ENCODE measurements around the gene KAZN.

KAZN gene

DNA sequence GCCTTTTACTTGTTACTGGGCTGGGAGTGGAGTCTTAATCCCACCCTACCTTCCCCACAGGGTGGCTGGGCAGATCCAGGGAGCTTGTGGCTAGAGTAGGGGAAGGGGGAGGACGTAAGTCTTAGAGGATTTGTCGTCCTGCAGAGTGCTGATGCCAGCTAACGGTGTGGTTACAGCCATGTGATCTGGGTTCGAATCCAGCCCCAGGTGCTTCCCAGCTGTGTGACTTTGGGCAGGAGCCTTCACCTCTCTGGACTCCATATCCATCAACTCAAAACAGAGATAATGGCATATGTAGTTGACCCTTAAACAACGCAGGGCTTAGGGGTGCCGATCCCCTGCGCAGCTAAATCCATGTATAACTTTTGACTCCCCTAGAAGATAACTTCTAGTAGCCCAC, 446.6 kb downstream of the KAZN start:
- no peaks in the 10 kb centered on the region for H4K20me1 ChIP-seq (ENCODE audit: insufficient read depth, low read length, poor library complexity, severe bottlenecking)
- H3K4me2 ChIP-seq (ENCODE audit: low read depth, low read length, poor library complexity, severe bottlenecking) = no peak overlapping the region
- no peak for TF ChIP-seq EZH2phosphoT487 (IDR thresholded peaks at IDR 0.05; ENCODE audit: borderline replicate concordance)
- TF ChIP-seq, protein P1, sequence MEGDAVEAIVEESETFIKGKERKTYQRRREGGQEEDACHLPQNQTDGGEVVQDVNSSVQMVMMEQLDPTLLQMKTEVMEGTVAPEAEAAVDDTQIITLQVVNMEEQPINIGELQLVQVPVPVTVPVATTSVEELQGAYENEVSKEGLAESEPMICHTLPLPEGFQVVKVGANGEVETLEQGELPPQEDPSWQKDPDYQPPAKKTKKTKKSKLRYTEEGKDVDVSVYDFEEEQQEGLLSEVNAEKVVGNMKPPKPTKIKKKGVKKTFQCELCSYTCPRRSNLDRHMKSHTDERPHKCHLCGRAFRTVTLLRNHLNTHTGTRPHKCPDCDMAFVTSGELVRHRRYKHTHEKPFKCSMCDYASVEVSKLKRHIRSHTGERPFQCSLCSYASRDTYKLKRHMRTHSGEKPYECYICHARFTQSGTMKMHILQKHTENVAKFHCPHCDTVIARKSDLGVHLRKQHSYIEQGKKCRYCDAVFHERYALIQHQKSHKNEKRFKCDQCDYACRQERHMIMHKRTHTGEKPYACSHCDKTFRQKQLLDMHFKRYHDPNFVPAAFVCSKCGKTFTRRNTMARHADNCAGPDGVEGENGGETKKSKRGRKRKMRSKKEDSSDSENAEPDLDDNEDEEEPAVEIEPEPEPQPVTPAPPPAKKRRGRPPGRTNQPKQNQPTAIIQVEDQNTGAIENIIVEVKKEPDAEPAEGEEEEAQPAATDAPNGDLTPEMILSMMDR (conservative IDR thresholded peaks at IDR 0.05; ENCODE audit: low read length) = no peak
- no peaks in the 10 kb centered on the region for H3F3A ChIP-seq (ENCODE audit: low read depth)
- no peaks in the 10 kb centered on the region for H3K9me2 ChIP-seq (replicated peaks; ENCODE audit: low read depth, low read length)
- no peaks in the 10 kb centered on the region for H3K79me2 ChIP-seq (ENCODE audit: insufficient read depth, low read length)
- no peaks in the 10 kb centered on the region for H3K27me3 ChIP-seq (ENCODE audit: insufficient read depth, low read length, poor library complexity, severe bottlenecking)
- no peak overlapping the region for H3K9ac ChIP-seq (ENCODE audit: low read depth, low read length, poor library complexity, severe bottlenecking)
- no peak overlapping the region for H3K4me3 ChIP-seq (ENCODE audit: low read length, poor library complexity, severe bottlenecking)
- no peaks in the 10 kb centered on the region for H3K9me3 ChIP-seq (ENCODE audit: insufficient read depth, low read depth, low read length)
- no peak overlapping the region for H2AFZ ChIP-seq (ENCODE audit: low read length)
- no peaks in the 10 kb centered on the region for H3K4me1 ChIP-seq (ENCODE audit: insufficient read depth, low read length, poor library complexity, severe bottlenecking)
- no peaks in the 10 kb centered on the region for H3K36me3 ChIP-seq (ENCODE audit: insufficient read depth, low read length)

DNA sequence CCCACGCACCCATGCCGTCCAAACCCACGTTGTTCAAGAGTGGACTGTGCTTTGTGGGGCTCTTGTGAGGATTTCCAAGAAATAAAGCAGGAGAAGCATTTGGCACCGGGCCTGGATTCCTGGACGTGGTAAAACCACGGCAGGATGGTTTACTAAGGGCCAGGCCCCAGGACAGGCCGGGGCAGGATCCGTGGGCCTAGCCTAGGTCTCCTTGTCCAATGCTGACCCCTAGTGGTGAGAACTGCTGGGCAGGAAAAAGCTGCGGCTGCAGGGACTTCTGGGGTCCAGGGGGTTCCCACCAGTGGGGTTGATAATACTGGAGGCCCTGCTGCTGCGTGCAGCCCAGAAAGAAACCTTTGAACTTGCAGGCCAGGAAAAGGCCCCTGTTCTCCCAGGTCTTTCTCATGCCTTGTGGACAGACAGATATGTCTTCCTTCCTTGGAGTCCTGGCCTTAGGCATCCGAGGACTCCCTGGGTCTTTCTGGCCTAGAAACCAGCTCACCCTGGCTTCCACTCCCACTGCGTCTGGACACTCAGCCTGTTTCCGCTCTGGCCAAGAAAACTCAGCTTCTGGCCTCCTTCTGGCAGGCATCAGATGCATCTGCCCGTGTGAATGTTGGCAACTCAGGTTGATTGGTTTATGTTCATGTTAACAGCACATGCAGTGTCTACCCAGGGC, 448.1 kb downstream of the KAZN start:
- Histone ChIP-seq H3K9ac (ENCODE audit: low read depth, low read length, poor library complexity, severe bottlenecking) (peak overlapping the region; percentile 53), H3K9me2 (replicated peaks; ENCODE audit: low read depth, low read length) (no peaks in the 10 kb centered on the region), H3K4me2 (ENCODE audit: low read depth, low read length, poor library complexity, severe bottlenecking) (no peak overlapping the region), H2AFZ (ENCODE audit: low read length) (no peak overlapping the region; the same call in 1 of the 2 replicates), H3F3A (ENCODE audit: low read depth) (no peaks in the 10 kb centered on the region), H3K4me1 (ENCODE audit: insufficient read depth, low read length, poor library complexity, severe bottlenecking) (no peaks in the 10 kb centered on the region), H3K9me3 (ENCODE audit: insufficient read depth, low read depth, low read length) (no peaks in the 10 kb centered on the region), H3K36me3 (ENCODE audit: insufficient read depth, low read length) (no peaks in the 10 kb centered on the region), H3K79me2 (ENCODE audit: insufficient read depth, low read length) (no peaks in the 10 kb centered on the region), H3K27me3 (ENCODE audit: insufficient read depth, low read length, poor library complexity, severe bottlenecking) (no peaks in the 10 kb centered on the region), H4K20me1 (ENCODE audit: insufficient read depth, low read length, poor library complexity, severe bottlenecking) (no peaks in the 10 kb centered on the region), H3K4me3 (ENCODE audit: low read length, poor library complexity, severe bottlenecking) (no peak overlapping the region)
- TF ChIP-seq, protein P1 (conservative IDR thresholded peaks at IDR 0.05; ENCODE audit: low read length) = peak; percentile 92
- no peak for TF ChIP-seq EZH2phosphoT487 (IDR thresholded peaks at IDR 0.05; ENCODE audit: borderline replicate concordance)

DNA sequence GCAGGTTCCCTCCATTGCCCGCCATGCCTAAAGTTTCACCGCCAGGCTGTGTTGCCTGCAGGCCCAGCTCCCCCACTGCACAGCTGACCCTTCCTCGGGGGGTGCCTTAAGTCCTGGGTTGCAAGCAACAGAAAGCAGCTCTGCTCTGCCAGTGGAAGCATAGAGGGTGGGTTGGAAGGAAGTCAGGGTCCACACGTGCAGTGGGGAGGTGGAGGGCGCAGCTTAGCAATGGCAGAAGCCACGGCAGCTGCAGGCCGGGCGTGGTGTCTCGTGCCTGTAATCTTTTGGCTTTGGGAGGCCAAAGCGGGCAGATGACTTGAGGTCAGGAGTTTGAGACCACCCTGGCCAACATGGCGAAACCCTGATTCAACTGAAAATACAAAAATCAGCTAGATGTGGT, 448.8 kb downstream of the KAZN start:
- Histone ChIP-seq H3K9me3 (ENCODE audit: insufficient read depth, low read depth, low read length) (no peaks in the 10 kb centered on the region), H3K4me3 (ENCODE audit: low read length, poor library complexity, severe bottlenecking) (no peak overlapping the region), H3K36me3 (ENCODE audit: insufficient read depth, low read length) (no peaks in the 10 kb centered on the region), H3K9ac (ENCODE audit: low read depth, low read length, poor library complexity, severe bottlenecking) (no peak overlapping the region), H3K4me1 (ENCODE audit: insufficient read depth, low read length, poor library complexity, severe bottlenecking) (no peaks in the 10 kb centered on the region), H3K4me2 (ENCODE audit: low read depth, low read length, poor library complexity, severe bottlenecking) (no peak overlapping the region), H4K20me1 (ENCODE audit: insufficient read depth, low read length, poor library complexity, severe bottlenecking) (no peaks in the 10 kb centered on the region), H3K9me2 (replicated peaks; ENCODE audit: low read depth, low read length) (no peaks in the 10 kb centered on the region), H3F3A (ENCODE audit: low read depth) (no peaks in the 10 kb centered on the region), H2AFZ (ENCODE audit: low read length) (no peak overlapping the region), H3K79me2 (ENCODE audit: insufficient read depth, low read length) (no peaks in the 10 kb centered on the region), H3K27me3 (ENCODE audit: insufficient read depth, low read length, poor library complexity, severe bottlenecking) (no peaks in the 10 kb centered on the region)
- TF ChIP-seq EZH2phosphoT487 (IDR thresholded peaks at IDR 0.05; ENCODE audit: borderline replicate concordance) = no peak
- TF ChIP-seq, protein P1 (conservative IDR thresholded peaks at IDR 0.05; ENCODE audit: low read length) = no peak
